Activated T-cell treated with anti-CD3 and anti-CD28 coated beads for 48 hours (primary cell): ENCODE results near the gene TRANK1.
"Not testable (repeated sequence)": the region's sequence is repeated elsewhere in the genome, so short reads cannot be mapped to it uniquely, and the experiment has no call there.

ENCODE experiments used
- DNase-seq: peaks from one replicate; pipeline ENCODE4 v3.0.0-alpha.2; 2020; ENCODE audit warnings: low read depth

The TRANK1 gene

DNA sequence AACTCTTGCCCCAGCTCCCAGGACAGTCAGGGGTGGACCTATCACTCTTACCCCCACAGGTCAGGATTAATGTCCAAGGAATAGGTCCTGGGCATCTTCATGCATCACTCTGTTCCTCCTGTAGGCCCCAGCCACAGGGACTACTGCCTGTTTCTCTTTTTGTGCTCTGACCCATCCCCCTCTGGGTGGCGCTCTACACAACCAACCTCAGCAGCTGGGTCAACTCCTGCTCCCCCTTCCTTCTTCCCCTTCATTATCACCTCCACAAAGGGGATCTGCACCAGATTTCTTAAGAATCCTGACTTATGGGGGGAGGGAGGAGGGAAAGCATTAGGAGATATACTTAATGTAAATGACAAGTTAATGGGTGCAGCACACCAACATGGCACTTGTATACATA lies 12.2 kb upstream of the TRANK1 start:
- no peak for DNase-seq

DNA sequence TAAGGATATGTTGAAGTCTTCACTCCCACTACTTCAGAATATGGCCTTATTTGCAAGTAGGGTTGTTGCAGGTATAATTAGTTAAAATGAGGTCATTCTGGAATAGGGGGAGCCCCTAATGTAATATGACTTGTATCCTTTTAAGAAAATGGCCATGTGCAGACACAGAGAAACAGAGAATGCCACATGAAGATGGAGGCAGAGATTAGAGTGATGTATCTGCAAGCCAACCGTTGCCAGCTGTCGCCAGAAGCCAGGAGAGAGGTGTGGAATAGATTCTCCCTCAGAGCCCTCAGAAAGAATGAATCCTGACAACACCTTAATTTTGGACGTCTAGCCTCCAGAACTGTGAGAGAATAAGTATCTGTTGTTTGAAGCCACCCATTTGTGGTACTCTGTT lies 11.3 kb upstream of the TRANK1 start:
- DNase-seq = no peak

DNA sequence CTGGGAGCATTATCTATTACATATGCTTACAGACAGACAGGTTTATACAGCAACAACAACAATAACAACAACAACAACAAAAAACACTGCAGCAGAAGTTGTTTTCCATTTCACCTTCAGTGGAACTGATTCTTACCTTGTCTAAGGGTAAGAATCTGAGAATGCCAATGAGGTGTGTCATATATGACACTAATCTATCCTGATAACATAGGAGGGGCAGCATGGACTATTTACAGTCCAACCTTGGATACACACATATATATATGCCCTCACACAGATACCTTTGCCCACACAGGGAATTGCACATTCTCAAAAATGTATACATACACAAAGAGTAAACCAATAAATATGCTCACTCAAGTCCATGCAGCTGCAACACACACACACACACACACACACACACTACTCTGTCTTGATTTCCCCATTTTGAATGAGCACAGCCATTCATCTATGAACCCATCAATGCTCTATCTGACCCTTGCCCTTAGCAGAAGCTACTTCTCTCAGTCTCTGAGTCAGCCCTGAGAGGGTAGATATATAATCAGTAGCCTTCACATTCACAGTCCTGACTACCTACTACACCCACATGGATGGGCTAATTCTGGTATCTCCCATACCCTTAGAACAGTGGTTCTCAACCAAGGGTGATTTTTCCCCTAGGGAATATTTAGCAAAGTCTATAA lies 9.7 kb upstream of the TRANK1 start:
- DNase-seq = no peak

DNA sequence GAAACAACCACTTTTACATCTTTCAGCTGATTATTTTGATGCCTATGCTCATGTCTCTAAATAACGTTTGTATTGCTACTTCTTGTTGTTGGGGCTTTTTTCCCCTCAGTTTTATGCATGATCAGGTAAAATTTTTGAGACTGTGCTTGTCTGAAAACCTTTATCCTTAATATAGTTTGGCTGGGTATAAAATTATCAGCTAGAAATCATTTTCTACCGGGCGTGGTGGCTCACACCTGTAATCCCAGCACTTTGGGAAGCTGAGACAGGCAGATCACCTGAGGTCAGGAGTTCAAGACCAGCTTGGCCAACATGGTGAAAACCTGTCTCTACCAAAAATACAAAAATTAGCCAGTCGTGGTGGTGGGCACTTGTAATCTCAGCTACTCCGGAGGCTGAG lies 3.0 kb upstream of the TRANK1 start:
- not testable (repeated sequence) for DNase-seq

DNA sequence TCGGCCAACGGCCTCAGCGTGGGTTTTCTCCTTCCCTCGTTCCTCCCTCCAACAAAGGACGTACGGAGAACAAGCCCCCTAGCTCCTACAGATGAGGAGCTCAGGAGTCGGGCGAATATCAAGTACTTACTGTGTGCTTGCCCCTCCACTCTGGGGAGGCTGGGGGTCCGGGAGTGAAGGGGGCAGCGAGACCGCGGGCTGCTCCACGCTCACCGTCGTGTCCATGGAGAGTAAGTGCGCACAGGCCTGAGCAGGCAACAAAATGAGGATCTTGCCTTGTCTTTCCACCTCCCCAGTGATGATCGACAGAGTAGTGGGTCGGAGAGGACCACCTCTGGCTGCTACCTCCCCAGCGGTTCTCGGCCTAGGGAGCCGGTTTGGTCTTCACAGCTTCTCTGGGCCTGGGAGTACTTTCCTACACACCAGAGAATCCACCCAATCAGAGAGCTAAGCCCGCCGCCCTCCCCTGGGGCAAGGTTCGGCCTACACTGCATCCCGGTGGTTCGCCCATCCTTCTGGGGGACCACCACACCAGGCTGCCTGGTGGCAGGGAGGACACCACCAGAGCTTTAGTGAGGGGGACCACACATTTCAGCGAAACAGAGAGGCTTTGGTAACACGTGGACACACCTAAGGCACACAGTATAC lies 603 bp upstream of the TRANK1 start:
- no peak for DNase-seq

DNA sequence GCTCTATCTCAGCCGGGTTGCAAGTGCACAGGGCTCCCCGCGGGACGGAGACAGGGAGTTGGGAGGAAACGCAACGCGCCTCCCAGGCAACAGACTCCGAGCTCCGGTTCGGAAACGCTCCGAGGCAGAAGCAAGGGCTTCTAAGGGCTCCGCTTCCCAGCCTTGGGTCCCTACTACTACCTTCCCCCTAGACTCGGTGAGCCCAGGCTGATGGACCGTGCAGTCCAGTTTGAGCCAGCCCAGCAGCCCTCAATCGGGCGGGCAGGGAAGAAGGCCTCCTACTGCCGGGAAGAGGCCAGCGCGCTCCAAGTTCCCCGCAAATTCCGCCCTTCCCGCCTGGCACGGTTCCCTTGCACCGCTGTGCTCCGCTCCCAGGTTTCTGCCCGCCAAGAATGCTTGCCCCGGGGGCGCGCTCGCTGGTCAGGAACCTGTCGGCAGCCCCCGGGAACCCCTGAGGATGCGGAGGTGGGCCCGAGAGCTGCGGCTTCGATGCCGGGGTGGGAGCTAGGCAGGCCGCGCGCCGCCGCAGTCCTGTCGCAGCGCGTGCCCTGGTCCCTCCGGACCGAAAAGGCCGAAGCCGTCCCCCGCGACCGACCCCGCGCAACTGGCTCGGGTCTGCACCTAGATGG lies 728 bp downstream of the TRANK1 start:
- peak; percentile 35 for DNase-seq

DNA sequence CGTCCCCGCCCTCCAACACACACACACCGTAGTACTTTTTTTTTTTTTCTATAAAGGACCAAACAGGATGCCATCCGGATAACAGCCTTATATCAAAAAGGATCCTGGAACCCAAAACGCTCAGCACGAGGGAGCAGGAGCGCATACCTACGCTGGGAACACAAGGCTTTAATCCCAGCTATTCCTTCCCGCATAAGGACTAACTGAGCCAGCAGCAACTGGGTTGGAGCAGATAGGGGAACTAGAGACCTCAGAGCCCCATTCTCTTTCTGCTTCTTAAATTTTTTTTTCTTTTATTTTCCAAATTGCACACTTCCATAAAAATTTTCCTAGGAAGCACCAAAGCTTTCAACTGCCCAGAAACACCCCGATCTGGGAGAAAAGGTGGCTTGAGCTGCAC lies 1.3 kb downstream of the TRANK1 start:
- no peak for DNase-seq

DNA sequence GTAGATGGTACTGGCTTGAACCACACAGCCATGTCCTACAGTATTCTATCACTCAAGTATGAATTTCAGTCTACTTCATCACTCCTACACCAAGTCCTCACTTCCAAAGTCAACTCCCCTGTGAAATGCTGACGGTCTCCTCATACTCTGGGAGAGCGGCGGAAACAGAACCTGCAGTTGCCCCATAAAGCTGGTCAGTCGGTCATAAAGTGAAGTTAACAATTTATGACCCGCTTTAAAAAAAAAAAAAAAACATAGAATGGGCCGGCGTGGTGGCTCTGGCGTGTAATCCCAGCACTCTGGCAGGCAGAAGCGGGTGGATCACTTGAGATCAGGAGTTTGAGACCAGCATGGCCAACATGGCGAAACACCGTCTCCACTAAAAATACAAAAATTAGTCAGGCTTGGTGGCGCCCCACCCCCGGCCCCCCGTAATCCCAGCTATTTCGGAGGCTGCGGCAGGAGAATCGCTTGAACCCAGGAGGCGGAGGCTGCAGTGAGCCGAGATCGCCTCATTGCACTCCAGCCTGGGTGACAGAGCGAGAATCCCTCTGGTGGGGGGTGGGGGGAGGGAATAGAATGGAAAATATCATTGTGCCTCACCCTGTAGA lies 2.1 kb downstream of the TRANK1 start:
- DNase-seq = no peak

DNA sequence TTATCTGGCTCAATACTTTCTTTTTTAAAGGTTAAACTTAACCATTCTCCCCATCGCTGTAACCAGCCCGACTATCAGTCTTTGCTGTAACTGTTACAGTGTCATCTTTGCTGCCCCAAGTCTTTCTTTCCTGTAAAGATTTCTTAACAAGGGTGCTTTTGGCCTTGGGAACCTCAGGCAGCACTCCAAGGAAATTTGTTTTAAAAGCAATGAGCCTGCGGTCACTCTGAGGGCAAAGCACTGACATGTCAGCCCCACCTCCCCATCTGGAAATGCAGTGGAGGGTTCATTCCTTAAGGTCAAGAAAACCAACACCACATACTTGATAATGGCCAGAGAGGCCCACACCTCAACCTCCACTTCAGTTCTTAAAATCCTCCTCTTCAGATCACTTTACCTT lies 3.2 kb downstream of the TRANK1 start:
- DNase-seq = no peak

DNA sequence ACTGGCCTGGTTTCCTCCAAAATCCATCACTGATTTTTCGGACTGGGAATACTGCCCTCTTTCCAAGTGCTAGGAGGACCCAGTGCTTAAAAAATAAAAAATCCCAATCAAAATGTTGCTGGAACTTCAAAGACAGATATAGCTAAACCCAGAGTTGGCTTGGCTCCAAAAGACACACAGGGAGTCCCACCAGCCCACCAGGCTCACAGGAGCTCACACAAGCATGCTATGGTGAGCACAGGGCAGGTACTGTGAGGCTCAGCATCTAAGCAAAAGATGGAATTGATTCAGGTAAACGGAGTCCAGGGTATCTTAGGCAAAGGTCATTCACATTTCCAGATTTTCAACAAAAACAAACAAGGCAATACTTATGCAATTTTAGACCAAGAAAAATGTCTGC lies 3.7 kb downstream of the TRANK1 start:
- no peak for DNase-seq

DNA sequence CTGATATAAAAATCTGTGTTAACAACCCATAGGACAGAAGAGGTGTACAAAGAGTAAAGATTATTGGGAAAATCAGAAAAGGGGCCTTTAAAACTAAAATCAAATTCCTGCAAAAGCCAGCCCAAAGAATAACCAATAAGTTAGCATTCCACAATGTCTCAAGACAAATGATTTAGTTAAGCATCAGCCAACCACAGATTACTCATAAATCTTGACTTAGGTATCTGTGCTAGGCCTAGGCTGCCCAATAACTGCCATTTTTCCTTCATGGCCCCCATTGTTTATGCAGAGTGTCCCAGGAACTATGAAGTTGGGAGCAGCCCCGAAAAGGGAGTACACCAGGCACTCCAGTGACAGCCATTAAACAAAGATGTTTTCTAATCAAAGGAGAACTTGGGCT lies 7.4 kb downstream of the TRANK1 start:
- DNase-seq = no peak

DNA sequence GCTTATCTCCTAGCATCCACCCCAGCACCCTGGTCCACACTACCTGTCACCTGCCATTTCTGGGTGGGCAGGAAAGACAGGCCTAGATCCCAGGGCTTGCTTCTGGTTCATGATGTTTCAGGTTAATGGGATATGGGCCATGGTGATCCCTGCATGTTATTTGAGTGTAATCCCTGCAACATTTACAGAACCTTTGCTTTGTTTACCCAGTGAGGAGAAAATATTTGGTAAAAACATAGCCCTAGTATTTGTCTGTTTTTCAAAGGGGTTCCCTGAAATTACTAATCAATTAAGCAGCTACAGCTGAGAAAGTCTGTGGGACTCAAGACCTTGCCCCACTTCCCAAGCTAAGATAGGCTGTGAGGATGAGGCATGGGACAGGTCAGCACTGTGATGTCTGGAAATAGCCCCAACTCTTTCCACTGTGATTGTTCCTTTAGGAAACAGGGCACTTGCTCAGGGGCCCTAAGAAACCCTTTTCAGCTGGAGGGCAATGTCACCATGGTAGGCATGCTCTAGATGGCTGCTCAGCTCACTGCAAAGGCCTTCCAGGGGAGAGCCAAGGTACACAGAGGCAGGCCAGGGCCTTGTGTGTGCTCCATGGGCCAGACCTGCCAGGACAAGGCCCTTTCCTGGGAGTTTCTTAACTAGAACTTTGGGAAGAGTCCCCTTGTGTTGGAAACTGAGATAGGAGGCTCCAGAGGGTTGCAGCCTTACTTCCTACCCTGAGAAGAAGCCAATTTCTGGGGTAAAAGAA lies 11.1 kb downstream of the TRANK1 start:
- no peak for DNase-seq

DNA sequence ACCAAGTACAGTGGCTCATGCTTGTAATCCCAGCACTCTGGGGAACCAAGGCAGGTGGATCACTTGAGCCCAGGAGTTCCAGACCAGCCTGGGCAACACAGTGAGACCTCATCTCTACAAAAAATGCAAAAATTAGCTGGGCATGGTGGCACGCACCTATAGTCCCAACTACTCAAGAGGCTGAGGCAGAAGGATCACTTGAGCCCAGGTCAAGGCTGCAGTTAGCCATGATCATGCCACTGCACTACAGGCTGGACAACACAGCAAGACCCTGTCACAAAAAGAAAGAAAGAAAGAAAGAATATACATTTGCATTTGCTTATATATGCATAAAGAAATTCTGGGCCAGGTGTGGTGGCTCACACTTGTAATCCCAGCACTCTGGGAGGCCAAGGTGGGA lies 13.4 kb downstream of the TRANK1 start:
- not testable (repeated sequence) for DNase-seq

DNA sequence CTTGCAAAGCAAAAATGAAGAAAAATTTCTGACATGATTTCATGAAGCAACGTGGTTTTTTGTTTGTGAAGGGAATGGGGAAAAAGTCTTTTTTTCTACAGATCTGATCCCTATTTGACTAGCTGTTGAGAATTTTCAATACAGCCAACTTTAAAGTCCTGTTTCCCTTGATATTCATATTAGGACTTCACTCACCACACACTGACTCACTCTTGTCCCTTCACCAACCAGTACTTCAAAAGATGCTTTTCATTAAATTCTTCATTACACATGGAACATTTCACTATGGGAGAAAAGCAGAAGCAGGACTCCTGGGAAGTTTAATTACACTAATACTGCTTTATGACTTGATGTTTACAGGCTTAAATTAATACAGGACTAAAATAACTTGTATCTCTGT lies 16.6 kb downstream of the TRANK1 start:
- no peak for DNase-seq

DNA sequence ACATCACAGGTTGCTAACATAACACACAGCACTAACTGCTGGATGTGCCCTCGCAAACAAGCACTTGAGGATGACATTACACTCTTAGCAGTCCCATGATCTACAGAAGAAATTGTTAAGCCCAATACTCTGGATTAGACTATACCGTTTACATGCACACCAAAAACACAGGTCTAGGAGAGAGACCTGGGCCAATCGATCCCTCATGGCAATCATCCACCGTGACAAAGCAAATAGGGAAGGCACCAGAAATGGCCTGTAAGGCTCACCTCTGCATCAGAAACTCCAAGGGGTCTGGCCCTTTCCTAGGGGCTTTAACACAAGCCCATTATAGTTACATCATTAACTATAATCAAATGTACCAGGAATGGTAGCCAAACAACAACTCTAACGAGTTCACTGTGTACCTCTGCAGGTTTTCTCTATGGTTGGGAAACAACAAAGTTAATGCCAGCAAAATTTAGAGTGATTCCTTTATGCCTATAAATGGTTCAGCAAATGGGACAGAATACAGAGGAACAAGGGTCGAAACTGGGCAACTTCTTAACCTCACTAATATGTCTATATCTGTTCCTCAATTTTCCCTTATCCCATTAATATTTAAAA lies 18.5 kb downstream of the TRANK1 start:
- DNase-seq = no peak

DNA sequence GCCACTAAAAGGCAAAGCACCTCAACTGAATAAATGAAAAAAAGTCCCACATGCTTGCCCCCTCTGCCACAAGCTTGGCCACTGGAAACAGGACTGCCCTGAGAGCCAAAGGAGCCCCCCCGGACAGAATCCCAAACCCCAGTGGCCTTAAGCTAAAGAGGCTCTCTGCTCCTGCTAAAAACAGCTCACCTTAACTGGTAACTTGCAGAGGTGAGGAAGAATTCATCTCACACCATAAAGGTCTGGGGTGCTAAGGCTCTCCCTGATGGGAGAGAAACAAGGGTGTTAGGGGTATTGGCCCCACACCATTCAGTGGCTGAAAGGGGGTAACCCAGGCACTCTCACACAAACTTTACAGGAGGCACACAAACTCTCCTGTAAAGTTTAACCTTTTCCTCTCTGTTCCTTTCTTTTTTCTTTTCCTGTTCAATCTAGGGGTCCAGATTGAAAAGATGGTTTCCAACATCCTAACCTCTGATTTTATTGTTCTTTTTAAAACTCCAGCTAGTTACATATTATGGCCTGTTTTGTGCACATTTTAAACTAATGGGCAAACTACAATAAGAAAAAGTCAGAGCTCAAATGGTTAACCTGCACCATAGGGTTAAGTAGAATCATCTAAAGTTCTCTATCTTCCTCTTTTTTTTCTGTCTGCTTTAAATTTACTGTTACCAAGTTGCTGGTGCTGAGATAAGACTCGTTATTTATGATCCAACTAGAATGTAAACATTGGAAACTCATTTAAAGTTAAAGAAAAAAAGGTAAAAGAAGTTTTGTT lies 19.9 kb downstream of the TRANK1 start:
- no peak for DNase-seq

DNA sequence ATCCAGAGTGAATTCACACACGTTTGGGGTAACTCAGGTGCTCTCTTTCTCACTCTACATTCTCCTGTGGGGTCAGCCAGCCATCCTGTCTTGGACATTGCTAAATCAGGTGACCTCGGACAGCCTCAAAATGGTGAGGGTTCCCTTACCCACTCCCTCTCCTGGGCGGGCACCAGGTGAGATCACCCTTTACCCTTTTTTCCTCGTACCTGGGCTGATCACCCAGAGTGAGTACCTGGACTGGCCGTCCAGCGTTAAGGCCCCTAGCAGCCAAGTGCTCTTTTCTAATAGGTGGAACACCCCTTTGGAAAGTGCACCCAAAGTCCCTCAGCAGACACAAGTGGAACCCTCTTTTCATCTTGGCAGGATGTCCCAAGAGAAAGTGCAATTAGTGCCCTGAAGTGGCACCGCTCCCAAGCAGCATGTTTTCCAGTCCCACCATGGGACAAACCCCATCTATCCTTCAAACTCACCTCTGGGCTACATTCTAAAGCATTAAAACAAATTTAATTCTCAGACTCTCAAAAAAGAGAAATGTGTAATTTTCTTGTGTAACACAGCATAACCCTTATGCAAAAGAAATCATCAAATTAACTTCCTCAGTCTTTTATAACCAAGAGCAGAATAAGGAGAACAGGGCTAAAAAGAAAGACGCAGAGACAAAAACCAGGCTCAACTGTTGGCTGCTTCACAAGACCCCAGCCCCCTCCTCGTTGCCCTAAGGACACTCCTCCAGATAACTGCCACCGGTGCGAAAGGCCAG lies 20.7 kb downstream of the TRANK1 start:
- no peak for DNase-seq

DNA sequence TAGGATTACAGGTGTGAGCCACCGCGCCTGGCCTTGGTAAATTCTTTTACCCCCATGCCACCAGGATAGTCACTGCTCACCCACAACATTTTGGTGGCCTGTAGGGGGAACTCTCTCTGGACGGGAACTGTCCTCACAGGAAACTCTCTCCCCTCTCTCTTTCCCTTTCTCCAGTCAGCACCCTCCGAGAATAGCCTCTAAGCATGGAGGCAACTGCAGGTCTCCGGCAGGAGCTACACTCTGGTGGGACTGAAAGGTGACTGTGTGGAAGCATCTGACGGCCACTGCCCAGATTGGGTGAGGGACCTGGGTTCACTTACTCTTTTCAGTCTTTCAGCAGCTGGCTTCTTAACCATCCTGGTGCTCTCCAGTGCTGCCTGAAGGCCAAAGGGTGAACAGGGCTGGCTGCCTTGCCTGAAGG lies 21.3 kb downstream of the TRANK1 start:
- DNase-seq = no peak

DNA sequence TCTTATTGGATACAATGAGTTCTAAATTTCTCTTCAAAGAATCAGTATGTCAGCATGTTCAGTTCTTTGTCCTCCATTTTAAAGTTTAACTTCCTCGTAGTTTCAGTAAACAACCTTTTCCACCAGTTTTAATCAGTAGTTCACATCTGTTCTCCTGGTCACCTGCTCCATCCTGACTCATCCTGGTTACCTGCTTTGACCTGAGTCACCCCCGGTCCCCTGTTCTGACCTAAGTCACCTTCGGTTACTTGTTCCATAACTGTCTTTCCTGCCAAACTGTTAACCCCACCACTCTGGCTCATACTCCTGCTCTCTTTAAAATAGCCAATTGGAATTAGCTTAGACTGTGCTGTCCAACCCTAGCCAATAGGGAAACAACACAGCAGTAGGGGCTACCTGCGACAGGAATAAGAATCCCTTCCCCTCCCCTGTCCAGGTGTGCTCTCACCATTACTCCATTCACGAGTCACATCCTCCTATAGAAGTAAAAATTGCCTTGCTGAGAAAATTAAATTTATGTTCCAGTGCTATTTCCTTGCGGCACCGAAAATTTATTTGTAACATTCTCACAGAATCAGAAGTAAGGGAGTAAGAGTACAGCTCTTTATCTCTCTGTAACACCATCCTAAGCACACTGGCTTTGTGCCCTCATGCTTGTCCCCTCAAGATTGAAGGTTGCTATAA lies 23.8 kb downstream of the TRANK1 start:
- no peak for DNase-seq
